HG03108 (cell line): ENCODE results near the gene RPGRIP1L.

Experiments
- ATAC-seq: cut with Tn5 transposase; IDR thresholded peaks from one replicate; pipeline ENCODE4 v1.9.1; 2021; ENCODE audit warnings: moderate library complexity; ENCODE audit not compliant: unreplicated experiment

RPGRIP1L gene

GRCh38 chr16:53559270-53559951, 144.2 kb downstream of the RPGRIP1L start:
- no peak for ATAC-seq

GRCh38 chr16:53558710-53559109, 144.9 kb downstream of the RPGRIP1L start:
- ATAC-seq, result no peak

DNA sequence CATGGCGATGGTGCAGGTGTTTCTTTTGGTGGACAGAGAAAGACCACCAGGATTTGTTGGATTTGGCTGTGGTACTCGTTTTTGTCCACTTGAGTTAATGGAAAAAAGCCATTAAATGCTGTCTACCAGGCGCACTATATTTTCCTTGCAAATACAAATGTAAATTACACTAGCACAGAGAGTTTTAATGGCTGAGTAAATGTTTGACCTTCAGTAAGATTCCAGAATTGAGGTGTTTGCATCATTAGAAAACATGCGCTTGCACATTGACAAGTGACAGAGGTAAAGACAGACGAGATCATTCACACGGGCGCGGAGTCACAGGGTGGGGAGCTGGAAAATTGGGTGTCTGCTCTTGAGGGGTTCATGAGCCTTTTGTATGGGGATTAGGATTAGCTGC, 147.1 kb downstream of the RPGRIP1L start:
- ATAC-seq, result no peak

- ATAC-seq, result no peak
These were observed 153.5 kb downstream of the RPGRIP1L start for GRCh38 chr16:53549970-53550690.
